ENCODE measurements around the gene MSGN1. TPM values are rescaled to one million over a fixed set of nuclear protein-coding genes. Genes with fewer than 3 reads are reported as not detected.
"Not testable (repeated sequence)": the region's sequence is repeated elsewhere in the genome, so short reads cannot be mapped to it uniquely, and the experiment has no call there.

MSGN1 gene
- total RNA-seq, 2 donors from 2014 or later = not detected

DNA sequence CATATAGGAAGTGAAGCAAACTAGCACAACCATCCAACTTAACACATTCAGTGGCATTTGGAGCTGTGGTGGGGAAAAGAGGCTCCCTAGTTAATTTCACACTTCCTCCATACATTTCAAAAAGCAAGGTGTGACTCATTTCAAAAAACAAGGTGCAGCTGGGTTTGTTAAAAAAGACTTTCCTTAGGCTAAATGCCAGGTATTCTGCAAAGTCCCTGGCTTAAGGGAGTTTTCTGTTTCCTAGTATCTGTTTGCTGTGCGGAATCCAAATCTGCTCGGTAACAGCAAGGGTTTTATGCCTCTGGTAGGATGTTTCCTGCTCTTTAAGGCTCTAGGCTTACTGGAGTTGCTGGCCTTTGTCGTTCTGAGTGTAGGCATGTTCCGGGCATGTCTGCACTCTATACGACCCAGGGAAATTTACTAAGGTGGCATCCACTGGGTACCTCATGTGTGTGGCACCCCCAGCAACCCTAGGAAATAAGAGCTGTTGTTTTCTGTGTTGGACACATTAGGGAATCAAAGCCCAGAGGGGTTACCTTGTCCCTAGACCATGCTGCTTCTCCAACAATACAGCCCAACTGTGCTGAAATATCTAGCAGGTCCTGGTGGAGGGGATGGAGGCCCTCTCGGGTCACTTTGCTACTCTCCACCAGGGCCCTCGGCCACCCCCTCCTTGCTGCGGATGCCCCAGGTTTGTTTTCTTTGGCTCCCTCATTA lies 634 bp upstream of the MSGN1 start:
- no peaks in the 10 kb centered on the region for H3K36me3 Mint-ChIP-seq
- DNase-seq (ENCODE audit: low spot score) (no peak), ATAC-seq (no peak)
- no peak overlapping the region for H3K27ac Mint-ChIP-seq
- H3K9me3 Mint-ChIP-seq = no peaks in the 10 kb centered on the region
- H3K27me3 Mint-ChIP-seq = peaks cover 20 to 23% of the 10 kb centered on the region in 2 donors
- H3K4me3 Mint-ChIP-seq = no peak overlapping the region
- no peaks in the 10 kb centered on the region for H3K4me1 Mint-ChIP-seq (ENCODE audit: low read depth in 2 of 2)

DNA sequence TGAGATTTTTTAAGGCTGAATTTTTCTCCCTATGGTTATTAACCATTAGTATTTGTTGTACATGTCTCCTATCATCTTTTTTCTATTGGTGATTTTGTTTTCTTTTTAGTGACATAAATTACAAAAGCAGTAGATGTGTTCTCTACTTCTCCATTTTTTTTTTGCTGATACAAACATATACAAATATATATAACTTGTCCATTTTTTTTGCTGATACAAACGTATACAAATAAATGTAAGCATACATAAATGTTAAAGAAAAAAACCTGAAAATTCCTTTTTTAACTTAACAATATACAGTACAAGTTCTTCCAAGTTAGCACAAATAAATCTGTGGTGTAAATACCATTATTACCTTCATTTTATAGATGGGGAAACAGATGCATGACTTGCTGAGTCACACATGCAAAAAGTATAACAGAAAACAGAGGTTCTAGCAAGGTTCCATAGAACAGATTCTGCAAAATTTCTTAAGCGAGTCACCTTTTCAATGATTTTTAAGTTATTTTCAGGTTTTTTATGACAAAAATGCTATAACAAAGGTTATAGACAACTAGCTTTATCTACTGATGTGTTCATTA lies 2.1 kb downstream of the MSGN1 start:
- no peak for DNase-seq (ENCODE audit: low spot score)
- H3K4me3 Mint-ChIP-seq = no peak overlapping the region
- H3K27me3 Mint-ChIP-seq = peaks cover 20 to 34% of the 10 kb centered on the region in 2 donors
- H3K36me3 Mint-ChIP-seq = no peaks in the 10 kb centered on the region
- H3K27ac Mint-ChIP-seq = no peak overlapping the region
- no peaks in the 10 kb centered on the region for H3K9me3 Mint-ChIP-seq
- H3K4me1 Mint-ChIP-seq (ENCODE audit: low read depth in 2 of 2) = no peaks in the 10 kb centered on the region
- no peak for ATAC-seq

DNA sequence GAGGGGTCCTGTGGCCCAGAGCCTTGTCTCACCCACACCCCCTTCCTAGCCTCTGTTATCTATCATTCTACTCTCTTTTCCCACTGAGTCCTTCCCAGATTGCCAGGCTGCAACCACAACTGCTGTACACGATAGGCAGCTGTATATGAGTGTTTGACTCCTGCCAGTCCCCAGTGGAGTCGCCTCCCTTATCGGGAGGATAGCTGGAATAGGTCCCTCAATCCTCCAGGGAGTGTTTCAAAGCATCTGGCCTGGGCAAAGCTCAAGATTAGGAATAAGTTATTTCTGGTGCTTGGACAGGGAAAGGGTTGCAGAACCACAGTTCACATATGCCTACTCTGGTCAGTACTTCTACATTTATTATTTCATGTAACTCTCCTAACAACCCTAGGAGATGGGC lies 4.8 kb downstream of the MSGN1 start:
- Mint-ChIP-seq H3K36me3 (no peaks in the 10 kb centered on the region), H3K27ac (no peak overlapping the region), H3K9me3 (no peaks in the 10 kb centered on the region), H3K27me3 (peaks cover 15 to 32% of the 10 kb centered on the region in 2 donors), H3K4me1 (ENCODE audit: low read depth in 2 of 2) (no peaks in the 10 kb centered on the region), H3K4me3 (no peak overlapping the region)
- ATAC-seq (no peak), DNase-seq (ENCODE audit: low spot score) (no peak)

DNA sequence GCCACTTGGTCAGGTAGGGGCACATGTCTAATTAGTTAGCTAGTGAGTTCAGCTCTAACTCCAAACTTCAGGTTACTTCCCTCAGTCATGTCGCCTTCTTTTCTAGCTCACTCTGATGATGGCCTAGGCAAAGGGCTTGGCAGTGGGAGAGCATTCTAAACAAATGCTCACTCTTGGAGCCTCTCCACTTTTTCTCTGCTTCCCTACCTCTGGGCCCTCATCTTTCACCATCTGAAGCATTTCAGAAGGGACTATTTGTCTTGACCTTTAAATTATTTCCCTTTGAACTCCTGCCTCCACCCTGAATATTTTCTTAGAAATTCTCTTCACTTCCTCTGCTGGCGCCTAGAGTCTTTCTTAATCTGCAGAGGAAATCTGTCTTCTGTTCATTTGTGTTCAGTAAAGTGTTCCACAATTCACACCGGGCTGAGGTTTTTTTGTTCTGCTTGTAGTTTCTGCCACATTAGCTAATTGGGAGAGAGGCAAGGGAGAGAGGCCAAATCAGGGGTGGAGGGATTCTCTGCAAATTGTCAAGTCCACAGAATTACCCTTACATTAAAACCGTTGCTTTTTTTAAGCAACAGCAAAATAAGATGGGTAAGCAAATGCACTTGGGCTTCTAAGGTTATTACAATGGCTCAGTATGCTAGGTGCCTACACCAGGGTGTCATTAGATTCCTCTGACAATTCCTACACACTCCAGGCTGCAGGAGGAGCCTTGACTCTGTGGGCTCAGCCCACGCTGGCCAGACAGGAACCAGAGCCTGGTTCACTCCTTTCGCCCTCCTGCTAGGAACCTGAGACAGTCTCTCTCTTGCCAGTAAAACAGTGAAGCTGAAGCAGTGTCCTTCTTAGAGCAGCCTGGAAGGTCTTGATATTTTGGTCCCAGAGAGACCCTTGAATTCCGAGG lies 5.5 kb downstream of the MSGN1 start:
- H3K4me3 Mint-ChIP-seq = no peak overlapping the region
- H3K27ac Mint-ChIP-seq = no peak overlapping the region
- no peak for ATAC-seq
- no peak for DNase-seq (ENCODE audit: low spot score)
- peaks cover 10 to 25% of the 10 kb centered on the region in 2 donors for H3K27me3 Mint-ChIP-seq
- H3K9me3 Mint-ChIP-seq = no peaks in the 10 kb centered on the region
- no peaks in the 10 kb centered on the region for H3K4me1 Mint-ChIP-seq (ENCODE audit: low read depth in 2 of 2)
- H3K36me3 Mint-ChIP-seq = no peaks in the 10 kb centered on the region

DNA sequence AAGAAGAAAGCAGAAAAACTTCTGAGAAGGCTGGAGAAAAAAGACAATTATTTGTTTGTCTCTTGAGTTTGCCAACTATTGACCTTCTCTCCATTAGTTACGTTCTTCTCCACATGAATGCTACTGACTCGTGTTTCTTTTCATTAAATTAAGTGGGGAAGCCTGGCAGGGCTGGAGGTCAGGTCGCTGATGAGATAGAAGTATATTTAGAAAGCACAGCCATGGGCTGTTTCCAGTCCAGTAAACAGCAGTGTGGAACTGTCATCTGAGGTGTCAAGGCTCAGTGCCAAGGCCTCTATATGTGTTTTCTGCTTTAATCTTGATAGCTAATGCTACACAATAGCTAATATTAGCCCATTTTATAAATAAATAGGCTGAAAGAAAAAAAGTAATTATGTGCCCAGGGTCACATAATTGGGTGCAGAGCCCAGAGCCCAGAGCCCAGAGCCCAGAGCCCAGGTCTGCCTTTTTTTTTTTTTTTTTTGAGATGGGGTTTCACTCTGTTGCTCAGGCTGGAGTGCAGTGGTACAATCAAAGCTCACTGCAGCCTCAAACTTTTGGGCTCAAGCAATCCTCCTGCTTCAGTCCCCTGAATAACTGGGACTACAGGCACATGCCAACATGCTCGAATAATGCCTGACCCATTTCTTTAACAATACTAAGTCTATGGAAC lies 6.3 kb downstream of the MSGN1 start:
- Mint-ChIP-seq H3K4me3 (no peak overlapping the region), H3K36me3 (no peaks in the 10 kb centered on the region), H3K4me1 (ENCODE audit: low read depth in 2 of 2) (no peaks in the 10 kb centered on the region), H3K27me3 (peaks cover 4 to 18% of the 10 kb centered on the region in 2 donors), H3K9me3 (no peaks in the 10 kb centered on the region), H3K27ac (no peak overlapping the region)
- ATAC-seq = no peak
- no peak for DNase-seq (ENCODE audit: low spot score)

DNA sequence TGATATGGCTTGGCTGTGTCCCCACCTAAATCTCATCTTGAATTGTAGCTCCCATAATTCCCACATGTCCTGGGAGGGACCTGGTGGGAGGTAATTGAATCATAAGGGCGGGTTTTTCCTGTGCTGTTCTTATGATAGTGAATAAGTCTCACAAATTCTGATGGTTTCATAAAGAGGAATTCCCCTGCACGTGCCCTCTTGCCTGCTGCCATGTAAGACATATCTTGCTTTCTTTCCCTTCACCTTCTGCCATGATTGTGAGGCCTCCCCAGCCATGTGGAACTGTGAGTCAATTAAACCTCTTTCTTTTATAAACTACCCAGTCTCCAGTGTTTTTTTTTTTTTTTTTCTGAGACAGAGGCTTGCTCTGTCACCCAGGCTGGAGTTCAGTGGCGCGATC lies 7.4 kb downstream of the MSGN1 start:
- not testable (repeated sequence) for H3K4me3 Mint-ChIP-seq; H3K9me3 Mint-ChIP-seq; ATAC-seq; DNase-seq (ENCODE audit: low spot score); H3K4me1 Mint-ChIP-seq (ENCODE audit: low read depth in 2 of 2); H3K36me3 Mint-ChIP-seq; H3K27ac Mint-ChIP-seq
- peaks cover 8 to 18% of the 10 kb centered on the region in 2 donors for H3K27me3 Mint-ChIP-seq

DNA sequence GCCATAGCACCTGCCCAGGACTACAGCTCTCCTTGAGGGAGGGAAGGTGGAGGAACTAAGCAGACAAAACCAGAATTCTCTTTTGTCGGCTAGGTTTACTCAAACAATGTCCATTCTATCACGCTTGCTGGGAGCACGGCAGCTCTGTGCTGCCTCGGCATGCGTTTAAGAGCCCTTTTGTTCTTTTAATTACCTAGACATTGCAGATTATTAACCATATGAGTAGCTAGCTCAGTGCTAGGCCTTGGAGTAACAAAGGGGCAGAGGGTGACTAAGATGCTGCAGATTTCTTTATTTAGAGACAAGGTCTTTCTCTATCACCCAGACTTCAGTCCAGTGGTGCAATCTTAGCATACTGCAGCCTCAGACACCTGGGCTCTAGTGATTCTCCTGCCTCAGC lies 11.1 kb downstream of the MSGN1 start:
- H3K36me3 Mint-ChIP-seq = no peaks in the 10 kb centered on the region
- no peak overlapping the region for H3K27ac Mint-ChIP-seq
- H3K4me3 Mint-ChIP-seq = no peak overlapping the region
- H3K9me3 Mint-ChIP-seq = no peaks in the 10 kb centered on the region
- DNase-seq (ENCODE audit: low spot score) = no peak
- ATAC-seq = no peak
- peaks cover 25 to 28% of the 10 kb centered on the region in 2 donors for H3K27me3 Mint-ChIP-seq
- H3K4me1 Mint-ChIP-seq (ENCODE audit: low read depth in 2 of 2) = no peaks in the 10 kb centered on the region

DNA sequence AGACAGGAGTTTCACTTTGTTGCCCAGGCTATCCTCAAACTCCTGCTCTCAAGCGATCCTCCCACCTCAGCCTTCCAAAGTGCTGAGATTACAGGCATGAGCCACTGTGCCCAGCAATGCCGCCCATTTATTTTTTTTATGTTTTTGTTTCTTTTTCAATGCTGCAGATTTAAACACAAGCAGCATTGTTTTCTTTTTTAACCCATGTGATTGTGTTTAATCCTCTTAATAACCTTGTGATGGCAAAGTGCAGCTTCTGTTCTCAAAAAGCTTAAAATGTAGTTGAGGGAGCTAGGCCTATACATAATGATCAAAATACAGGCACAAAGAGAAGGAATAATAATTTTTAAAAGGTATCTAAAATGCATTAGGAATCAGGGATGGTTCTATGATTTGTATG lies 11.5 kb downstream of the MSGN1 start:
- Mint-ChIP-seq H3K27me3 (peaks cover 26 to 31% of the 10 kb centered on the region in 2 donors), H3K36me3 (no peaks in the 10 kb centered on the region), H3K9me3 (no peaks in the 10 kb centered on the region), H3K4me1 (ENCODE audit: low read depth in 2 of 2) (no peaks in the 10 kb centered on the region), H3K27ac (no peak overlapping the region), H3K4me3 (no peak overlapping the region)
- ATAC-seq = no peak
- no peak for DNase-seq (ENCODE audit: low spot score)

DNA sequence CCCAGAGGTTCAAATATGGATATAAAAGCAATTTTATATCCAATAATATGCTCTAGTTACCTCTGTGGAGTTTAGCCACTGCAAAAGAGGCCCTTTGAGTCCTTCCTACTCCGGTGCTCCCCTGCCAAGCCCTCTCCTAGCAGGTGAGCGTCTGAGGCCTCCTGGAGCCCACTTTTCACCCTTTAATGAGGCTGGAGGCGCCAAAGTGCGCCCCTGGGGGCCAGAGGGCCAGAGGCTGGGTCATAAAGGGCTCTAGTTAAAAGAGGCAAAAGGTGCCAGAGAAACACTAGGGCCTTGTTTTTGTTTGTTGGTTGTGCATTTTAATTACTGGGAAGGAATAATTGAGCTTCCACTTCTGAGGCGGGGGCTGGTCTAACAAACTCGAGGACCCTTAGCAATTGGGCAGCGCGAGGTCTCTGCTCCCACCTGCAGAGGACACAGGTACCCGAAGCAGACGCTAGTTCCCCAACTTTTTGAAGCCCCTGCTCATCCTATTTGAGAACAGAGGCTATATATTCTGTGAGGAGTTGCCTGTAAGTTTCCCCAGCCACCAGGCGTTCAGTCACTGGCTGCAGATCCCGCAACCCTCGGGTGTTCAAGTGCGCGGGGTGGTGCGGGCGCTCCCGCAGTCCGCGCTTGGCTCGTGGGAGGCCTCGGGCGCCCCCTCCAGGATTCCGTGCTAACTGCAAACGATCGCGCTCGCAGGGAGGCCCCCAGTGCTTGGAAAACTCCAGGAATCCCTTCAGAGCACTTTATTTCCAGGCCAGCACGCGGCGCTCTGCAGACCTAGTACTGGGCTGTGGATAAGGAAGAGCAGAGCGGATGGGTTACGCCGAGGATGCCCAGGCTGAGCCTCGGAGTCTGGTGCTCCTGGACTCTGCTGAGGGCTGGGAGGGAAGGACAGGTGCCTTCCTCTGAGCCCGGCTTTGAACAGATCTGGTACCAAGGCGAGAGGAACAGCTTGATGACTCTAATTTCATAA lies 14.1 kb downstream of the MSGN1 start:
- no peak overlapping the region for H3K27ac Mint-ChIP-seq
- ATAC-seq = peak in 1 of 2 donors; percentile 41
- no peak overlapping the region for H3K4me3 Mint-ChIP-seq
- no peaks in the 10 kb centered on the region for H3K4me1 Mint-ChIP-seq (ENCODE audit: low read depth in 2 of 2)
- H3K36me3 Mint-ChIP-seq = no peaks in the 10 kb centered on the region
- no peaks in the 10 kb centered on the region for H3K9me3 Mint-ChIP-seq
- H3K27me3 Mint-ChIP-seq = peaks cover 22 to 26% of the 10 kb centered on the region in 2 donors
- no peak for DNase-seq (ENCODE audit: low spot score)

DNA sequence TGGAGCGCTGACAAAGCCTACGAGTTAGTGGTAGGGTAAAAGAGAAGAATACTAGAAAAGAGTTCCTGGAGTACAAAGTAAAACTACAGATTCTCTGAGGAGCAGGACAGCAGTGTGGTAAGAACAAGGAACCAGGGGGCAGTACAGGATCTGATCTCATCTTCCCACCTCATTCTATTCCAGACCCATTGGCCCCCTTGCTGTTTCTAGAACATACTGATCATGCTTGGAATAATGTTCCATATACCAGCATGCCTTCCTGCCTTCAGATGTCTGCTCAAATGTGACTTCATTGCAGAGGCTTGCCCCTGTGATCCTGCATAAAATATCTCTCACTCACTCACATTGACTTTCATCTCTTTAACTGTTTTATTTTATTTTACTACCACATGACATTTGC lies 19.3 kb downstream of the MSGN1 start:
- no peaks in the 10 kb centered on the region for H3K4me1 Mint-ChIP-seq (ENCODE audit: low read depth in 2 of 2)
- ATAC-seq = no peak
- no peak overlapping the region for H3K27ac Mint-ChIP-seq
- H3K4me3 Mint-ChIP-seq = no peak overlapping the region
- peaks cover 11 to 13% of the 10 kb centered on the region in 2 donors for H3K27me3 Mint-ChIP-seq
- H3K9me3 Mint-ChIP-seq = no peaks in the 10 kb centered on the region
- no peak for DNase-seq (ENCODE audit: low spot score)
- H3K36me3 Mint-ChIP-seq = no peaks in the 10 kb centered on the region

DNA sequence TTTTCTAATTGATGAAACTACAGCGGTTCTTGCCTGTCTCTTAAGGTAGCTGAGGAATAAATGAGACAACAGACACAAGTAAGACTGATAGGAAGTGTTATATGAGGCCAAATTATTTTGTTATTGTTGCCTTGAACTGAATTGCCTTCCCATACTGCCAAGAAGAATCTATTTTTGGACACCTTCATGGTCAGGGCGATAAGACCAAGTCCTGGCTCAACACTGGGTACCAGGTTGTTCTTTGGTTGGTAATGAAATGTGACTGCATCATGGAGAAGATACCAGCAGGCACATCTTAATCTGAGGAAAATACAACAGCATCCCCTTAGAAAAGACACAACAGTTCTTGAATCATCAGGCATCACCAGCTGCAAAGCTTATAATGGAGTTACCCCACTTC lies 23.7 kb downstream of the MSGN1 start:
- Mint-ChIP-seq H3K4me1 (ENCODE audit: low read depth in 2 of 2) (no peaks in the 10 kb centered on the region), H3K36me3 (no peaks in the 10 kb centered on the region), H3K9me3 (no peaks in the 10 kb centered on the region), H3K27ac (no peak overlapping the region), H3K4me3 (no peak overlapping the region), H3K27me3 (peaks cover 8 to 12% of the 10 kb centered on the region in 2 donors)
- ATAC-seq (no peak), DNase-seq (ENCODE audit: low spot score) (no peak)

DNA sequence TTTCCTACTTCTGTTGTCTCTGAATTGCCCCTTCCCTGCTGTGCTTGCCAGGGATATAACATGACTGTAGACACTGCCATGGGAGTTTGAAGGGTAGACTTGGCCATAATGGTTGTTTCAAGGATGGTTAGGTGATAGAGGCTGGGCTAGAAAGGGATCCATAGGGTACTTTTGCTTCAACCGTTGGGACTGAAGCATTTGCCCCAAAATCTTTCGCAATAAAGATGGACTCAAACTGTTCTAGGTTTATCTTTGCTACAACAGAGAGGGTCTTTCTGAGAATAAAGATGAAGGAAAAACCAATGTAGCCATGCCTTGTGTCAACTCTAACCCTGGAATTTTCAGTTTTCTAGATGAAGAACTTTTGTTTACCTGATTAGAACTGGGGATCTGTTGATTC lies 27.2 kb downstream of the MSGN1 start:
- Mint-ChIP-seq H3K4me3 (no peak overlapping the region), H3K4me1 (ENCODE audit: low read depth in 2 of 2) (no peaks in the 10 kb centered on the region), H3K36me3 (no peaks in the 10 kb centered on the region), H3K9me3 (no peaks in the 10 kb centered on the region), H3K27ac (no peak overlapping the region), H3K27me3 (peaks cover 8 to 13% of the 10 kb centered on the region in 2 donors)
- no peak for ATAC-seq
- no peak for DNase-seq (ENCODE audit: low spot score)

DNA sequence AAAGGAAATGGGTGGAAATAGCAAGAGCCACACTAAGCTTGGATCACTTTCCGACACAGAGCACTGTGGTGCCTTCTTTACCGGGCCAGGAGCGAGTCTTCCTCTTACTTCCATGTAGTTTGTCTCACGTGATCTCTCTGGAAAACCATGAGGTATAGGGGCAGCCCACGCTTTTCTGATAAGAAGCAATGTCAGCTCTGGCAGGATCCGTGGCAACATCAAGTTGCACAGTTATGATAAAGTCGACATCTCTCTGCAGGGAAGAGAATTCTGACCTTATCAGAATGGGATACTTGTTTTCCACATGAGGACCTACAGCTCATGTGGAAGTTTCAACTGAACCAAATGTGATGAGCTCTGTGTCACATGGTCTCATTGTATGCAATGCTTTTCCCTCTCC lies 29.5 kb downstream of the MSGN1 start:
- Mint-ChIP-seq H3K4me1 (ENCODE audit: low read depth in 2 of 2) (no peaks in the 10 kb centered on the region), H3K27me3 (peaks cover 8 to 13% of the 10 kb centered on the region in 2 donors), H3K27ac (no peak overlapping the region), H3K4me3 (no peak overlapping the region), H3K36me3 (no peaks in the 10 kb centered on the region), H3K9me3 (no peaks in the 10 kb centered on the region)
- no peak for ATAC-seq
- no peak for DNase-seq (ENCODE audit: low spot score)
